ENCODE measurements around the gene RASGRP4.

- TF ChIP-seq REST (tag by site-specific recombination; IDR thresholded peaks at IDR 0.05), result no peak
- no peak for TF ChIP-seq ZNF610 (tag by site-specific recombination; IDR thresholded peaks at IDR 0.05; ENCODE audit: borderline replicate concordance)
- no peak for TF ChIP-seq ZNF362 (tag by site-specific recombination; IDR thresholded peaks at IDR 0.05)
- no peak for TF ChIP-seq CTCF (tag by site-specific recombination; IDR thresholded peaks at IDR 0.05)
- no peak for TF ChIP-seq ZNF639 (tag by site-specific recombination; IDR thresholded peaks at IDR 0.05)
- no peak for TF ChIP-seq BCL11B (tag by site-specific recombination; IDR thresholded peaks at IDR 0.05; ENCODE audit: low read depth)
- no peak for TF ChIP-seq ZIC2 (tag by site-specific recombination; IDR thresholded peaks at IDR 0.05)
- no peak for TF ChIP-seq ZNF785 (tag by site-specific recombination; IDR thresholded peaks at IDR 0.05)
- TF ChIP-seq ZBTB44 (tag by site-specific recombination; IDR thresholded peaks at IDR 0.05), result no peak
- no peak for TF ChIP-seq ZNF184 (tag by site-specific recombination; IDR thresholded peaks at IDR 0.05)
- TF ChIP-seq ZNF654 (tag by site-specific recombination; IDR thresholded peaks at IDR 0.05; ENCODE audit: low read depth), result no peak
- TF ChIP-seq KLF10 (tag by site-specific recombination; IDR thresholded peaks at IDR 0.05), result peak; percentile 50; the same call in 1 of the 2 replicates
- TF ChIP-seq ZNF138 (tag by site-specific recombination; IDR thresholded peaks at IDR 0.05; ENCODE audit: borderline replicate concordance), result no peak
Observed at GRCh38 chr19:38394488-38394887, 31.5 kb downstream of the RASGRP4 start.
